A549 (cell line): ENCODE measurements around the gene CASTOR2.

ENCODE experiments used
- HDAC2 ChIP-seq: fragments of 200-600 bp; sonication (generic); IDR thresholded peaks from 2 replicates; pipeline ENCODE4 v1.6.1; 2016
- JUNB ChIP-seq: fragments of >200 bp; sonication (Bioruptor Twin); formaldehyde crosslinking; IDR thresholded peaks from 2 replicates; pipeline ENCODE4 v1.6.1; 2016
- SMC3 ChIP-seq: fragments of >200 bp; sonication (Bioruptor Twin); formaldehyde crosslinking; IDR thresholded peaks from 3 replicates; pipeline ENCODE4 v1.6.1; 2018; ENCODE audit warnings: inconsistent platforms
- TF ChIP-seq, protein P1 (sequence below): fragments of >200 bp; sonication (Bioruptor Twin); formaldehyde crosslinking; IDR thresholded peaks from 3 replicates; pipeline ENCODE4 v1.5.1; 2016

DNA sequence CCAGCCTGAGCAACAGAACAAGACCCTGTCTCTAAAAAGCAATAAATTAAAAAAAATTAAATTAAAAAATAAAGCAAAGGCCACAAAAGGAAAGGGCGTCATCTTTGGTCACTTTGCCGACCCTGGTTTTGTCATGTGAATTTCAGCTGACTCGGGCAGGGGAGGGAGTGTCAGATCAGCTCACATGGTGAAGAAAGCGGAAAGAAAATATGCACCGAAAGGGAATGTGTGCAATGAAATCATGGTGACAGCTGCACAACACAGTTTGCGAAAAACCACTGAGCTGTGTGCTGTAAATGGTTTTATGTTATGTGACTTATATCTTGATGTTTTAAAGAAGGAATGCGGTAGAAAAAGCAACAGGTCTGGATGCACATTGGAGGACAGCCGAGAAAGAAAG, 69.3 kb downstream of the CASTOR2 start:
- TF ChIP-seq JUNB (no peak), SMC3 (no peak), HDAC2 (no peak)
- TF ChIP-seq, protein P1, sequence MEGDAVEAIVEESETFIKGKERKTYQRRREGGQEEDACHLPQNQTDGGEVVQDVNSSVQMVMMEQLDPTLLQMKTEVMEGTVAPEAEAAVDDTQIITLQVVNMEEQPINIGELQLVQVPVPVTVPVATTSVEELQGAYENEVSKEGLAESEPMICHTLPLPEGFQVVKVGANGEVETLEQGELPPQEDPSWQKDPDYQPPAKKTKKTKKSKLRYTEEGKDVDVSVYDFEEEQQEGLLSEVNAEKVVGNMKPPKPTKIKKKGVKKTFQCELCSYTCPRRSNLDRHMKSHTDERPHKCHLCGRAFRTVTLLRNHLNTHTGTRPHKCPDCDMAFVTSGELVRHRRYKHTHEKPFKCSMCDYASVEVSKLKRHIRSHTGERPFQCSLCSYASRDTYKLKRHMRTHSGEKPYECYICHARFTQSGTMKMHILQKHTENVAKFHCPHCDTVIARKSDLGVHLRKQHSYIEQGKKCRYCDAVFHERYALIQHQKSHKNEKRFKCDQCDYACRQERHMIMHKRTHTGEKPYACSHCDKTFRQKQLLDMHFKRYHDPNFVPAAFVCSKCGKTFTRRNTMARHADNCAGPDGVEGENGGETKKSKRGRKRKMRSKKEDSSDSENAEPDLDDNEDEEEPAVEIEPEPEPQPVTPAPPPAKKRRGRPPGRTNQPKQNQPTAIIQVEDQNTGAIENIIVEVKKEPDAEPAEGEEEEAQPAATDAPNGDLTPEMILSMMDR = no peak
